Endodermal cell (in vitro differentiated cells): ENCODE measurements around the gene PNPLA7. TPM values are rescaled to one million over a fixed set of nuclear protein-coding genes. Genes with fewer than 3 reads are reported as not detected.
"Not testable (repeated sequence)": the region's sequence is repeated elsewhere in the genome, so short reads cannot be mapped to it uniquely, and the experiment has no call there.

Experiments
- DNase-seq: peaks from one replicate; pipeline ENCODE4 v3.0.0-alpha.2; 2017
- H3K27ac ChIP-seq: 2 replicates; pipeline ENCODE4 v1.5.1; 2013; ENCODE audit warnings: mild to moderate bottlenecking, low read depth, low read length, moderate library complexity
- H3K27me3 ChIP-seq: 2 replicates; pipeline ENCODE4 v1.6.1; 2013; ENCODE audit warnings: mild to moderate bottlenecking, low read length, moderate library complexity; ENCODE audit not compliant: insufficient read depth, control insufficient read depth, poor library complexity, severe bottlenecking
- H3K36me3 ChIP-seq: 2 replicates; pipeline ENCODE4 v1.7.0; 2013; ENCODE audit warnings: mild to moderate bottlenecking, low read length, moderate library complexity; ENCODE audit not compliant: control insufficient read depth, insufficient read depth
- H3K4me1 ChIP-seq: one replicate; pipeline ENCODE4 v1.7.0; 2013; ENCODE audit warnings: low read length; ENCODE audit not compliant: control insufficient read depth, insufficient read depth
- H3K4me3 ChIP-seq: 2 replicates; pipeline ENCODE4 v1.5.1; 2013; ENCODE audit warnings: mild to moderate bottlenecking, low read length, moderate library complexity
- H3K9ac ChIP-seq: 2 replicates; pipeline ENCODE4 v1.6.1; 2013; ENCODE audit warnings: mild to moderate bottlenecking, low read length, moderate library complexity; ENCODE audit not compliant: poor library complexity, severe bottlenecking; ENCODE audit errors: extremely low read depth
- H3K9me3 ChIP-seq: 2 replicates; pipeline ENCODE4 v1.6.1; 2013; ENCODE audit warnings: mild to moderate bottlenecking, low read length, moderate library complexity; ENCODE audit not compliant: control insufficient read depth
- H3K27ac Mint-ChIP-seq: 2 replicates; pipeline ENCODE4 v1.8.0; 2020; ENCODE audit warnings: mixed read lengths
- H3K27me3 Mint-ChIP-seq: 2 replicates; pipeline ENCODE4 v1.8.0; 2021; ENCODE audit warnings: mild to moderate bottlenecking, mixed read lengths; ENCODE audit not compliant: insufficient read depth
- H3K36me3 Mint-ChIP-seq: 2 replicates; pipeline ENCODE4 v1.8.0; 2020; ENCODE audit warnings: low read depth, mixed read lengths
- H3K4me1 Mint-ChIP-seq: 2 replicates; pipeline ENCODE4 v1.8.0; 2020; ENCODE audit warnings: mixed read lengths
- H3K4me3 Mint-ChIP-seq: 2 replicates; pipeline ENCODE4 v1.8.0; 2020; ENCODE audit warnings: mild to moderate bottlenecking, moderate library complexity, mixed read lengths
- H3K9me3 Mint-ChIP-seq: 2 replicates; pipeline ENCODE4 v1.8.0; 2020; ENCODE audit warnings: mild to moderate bottlenecking, mixed read lengths
- WGBS, 2 experiments: methylation state at CpG; one replicate each; pipeline versions ENCODE4 v1.1.5 to v1.1.7; 2013; ENCODE audit warnings: missing lambda C conversion rate in 2 of 2, mixed read lengths in 1 of 2; ENCODE audit not compliant: insufficient coverage in 1 of 2, insufficient read length in 1 of 2; 5-methylcytosine and 5-hydroxymethylcytosine counted together
- total RNA-seq, 2 donors: library from RNA; stranded (reverse); fragmentation: NEBNext Ultra II Directional in 1 of 2; extraction: Animal tissue kit (Norgen Biotek cat#: 25700) in 1 of 2; gene quantifications; 2 replicates in 1 of 2; 3 replicates in 1 of 2; pipeline ENCODE4 v1.2.1, GENCODE V29; 2021
- TF ChIP-seq, protein P1 (sequence below): fragments of 200-600 bp; sonication (generic); conservative IDR thresholded peaks from 2 replicates; pipeline ENCODE4 v1.5.0; 2021; ENCODE audit warnings: antibody characterized with exemption, mild to moderate bottlenecking

Gene PNPLA7
- total RNA-seq, 2 donors from 2014 or later, result 2.0 to 2.4 TPM

DNA sequence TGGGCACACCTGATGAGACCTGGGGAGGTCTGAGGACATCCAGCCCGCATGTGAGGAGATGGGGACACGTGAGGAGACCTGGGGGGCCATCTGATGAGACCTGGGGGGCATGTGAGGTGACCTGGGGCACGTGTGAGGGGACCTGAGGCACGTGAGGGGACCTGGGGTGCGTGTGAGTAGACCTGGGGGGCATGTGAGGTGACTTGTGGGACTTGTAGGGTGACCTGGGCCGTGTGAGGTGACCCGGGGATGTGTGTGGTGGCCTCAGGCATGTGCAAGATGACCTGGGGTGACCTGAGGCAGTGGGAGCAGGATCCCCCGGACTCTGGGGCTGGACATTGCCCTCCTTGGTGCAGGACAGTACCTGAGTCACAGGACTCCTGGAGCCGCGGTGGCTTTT lies 30.6 kb downstream of the PNPLA7 start:
- Histone ChIP-seq H3K4me1 (no peaks in the 10 kb centered on the region), H3K4me3 (no peak overlapping the region), H3K27me3 (no peaks in the 10 kb centered on the region), H3K27ac (no peak overlapping the region), H3K9ac (no peak overlapping the region), H3K9me3 (no peaks in the 10 kb centered on the region), H3K36me3 (no peaks in the 10 kb centered on the region)
- DNase-seq, result no peak
- no peaks in the 10 kb centered on the region for H3K36me3 Mint-ChIP-seq
- no peak overlapping the region for H3K27ac Mint-ChIP-seq
- H3K4me3 Mint-ChIP-seq, result no peak overlapping the region
- H3K4me1 Mint-ChIP-seq, result no peaks in the 10 kb centered on the region
- TF ChIP-seq, protein P1, sequence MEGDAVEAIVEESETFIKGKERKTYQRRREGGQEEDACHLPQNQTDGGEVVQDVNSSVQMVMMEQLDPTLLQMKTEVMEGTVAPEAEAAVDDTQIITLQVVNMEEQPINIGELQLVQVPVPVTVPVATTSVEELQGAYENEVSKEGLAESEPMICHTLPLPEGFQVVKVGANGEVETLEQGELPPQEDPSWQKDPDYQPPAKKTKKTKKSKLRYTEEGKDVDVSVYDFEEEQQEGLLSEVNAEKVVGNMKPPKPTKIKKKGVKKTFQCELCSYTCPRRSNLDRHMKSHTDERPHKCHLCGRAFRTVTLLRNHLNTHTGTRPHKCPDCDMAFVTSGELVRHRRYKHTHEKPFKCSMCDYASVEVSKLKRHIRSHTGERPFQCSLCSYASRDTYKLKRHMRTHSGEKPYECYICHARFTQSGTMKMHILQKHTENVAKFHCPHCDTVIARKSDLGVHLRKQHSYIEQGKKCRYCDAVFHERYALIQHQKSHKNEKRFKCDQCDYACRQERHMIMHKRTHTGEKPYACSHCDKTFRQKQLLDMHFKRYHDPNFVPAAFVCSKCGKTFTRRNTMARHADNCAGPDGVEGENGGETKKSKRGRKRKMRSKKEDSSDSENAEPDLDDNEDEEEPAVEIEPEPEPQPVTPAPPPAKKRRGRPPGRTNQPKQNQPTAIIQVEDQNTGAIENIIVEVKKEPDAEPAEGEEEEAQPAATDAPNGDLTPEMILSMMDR, result no peak
- no peaks in the 10 kb centered on the region for H3K9me3 Mint-ChIP-seq
- 83 to 88% methylated on average over 10 of the region's 10 CpGs for WGBS, 2 experiments
- H3K27me3 Mint-ChIP-seq, result no peaks in the 10 kb centered on the region

DNA sequence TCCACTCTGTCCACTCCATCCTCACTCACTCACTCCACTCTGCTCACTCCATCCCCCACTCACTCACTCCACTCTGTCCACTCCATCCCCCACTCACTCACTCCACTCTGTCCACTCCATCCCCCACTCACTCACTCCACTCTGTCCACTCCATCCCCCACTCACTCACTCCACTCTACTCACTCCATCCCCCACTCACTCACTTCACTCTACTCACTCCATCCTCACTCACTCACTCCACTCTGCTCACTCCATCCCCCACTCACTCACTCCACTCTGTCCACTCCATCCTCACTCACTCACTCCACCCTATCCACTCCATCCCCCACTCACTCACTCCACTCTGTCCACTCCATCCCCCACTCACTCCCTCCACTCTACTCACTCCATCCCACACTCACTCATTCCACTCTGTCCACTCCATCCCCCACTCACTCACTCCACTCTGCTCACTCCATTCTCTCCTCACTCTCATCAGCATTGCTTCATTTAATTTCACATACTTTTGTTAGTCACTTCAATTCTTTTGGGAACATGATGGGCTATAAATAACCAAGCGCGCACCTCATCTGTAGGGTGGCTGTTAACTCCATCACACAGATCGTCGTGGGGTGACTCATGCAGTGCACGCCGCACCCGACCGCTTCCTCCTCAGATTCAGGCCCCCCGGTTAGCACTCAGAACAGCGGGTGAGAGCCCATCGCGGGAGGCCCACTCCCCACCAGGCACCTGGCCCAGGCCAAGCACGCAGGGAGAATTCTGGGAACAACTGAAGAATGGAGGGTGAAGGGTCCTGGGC lies 31.3 kb downstream of the PNPLA7 start:
- H3K36me3 ChIP-seq, H3K4me3 Mint-ChIP-seq, H3K4me1 ChIP-seq, H3K27ac Mint-ChIP-seq, H3K4me3 ChIP-seq, H3K27me3 ChIP-seq, H3K9ac ChIP-seq, H3K27ac ChIP-seq, H3K27me3 Mint-ChIP-seq, H3K36me3 Mint-ChIP-seq, DNase-seq, H3K9me3 Mint-ChIP-seq, H3K4me1 Mint-ChIP-seq, H3K9me3 ChIP-seq: not testable (repeated sequence)
- WGBS, 2 experiments, result 85 to 91% methylated on average over 2 to 13 of the region's 13 CpGs

DNA sequence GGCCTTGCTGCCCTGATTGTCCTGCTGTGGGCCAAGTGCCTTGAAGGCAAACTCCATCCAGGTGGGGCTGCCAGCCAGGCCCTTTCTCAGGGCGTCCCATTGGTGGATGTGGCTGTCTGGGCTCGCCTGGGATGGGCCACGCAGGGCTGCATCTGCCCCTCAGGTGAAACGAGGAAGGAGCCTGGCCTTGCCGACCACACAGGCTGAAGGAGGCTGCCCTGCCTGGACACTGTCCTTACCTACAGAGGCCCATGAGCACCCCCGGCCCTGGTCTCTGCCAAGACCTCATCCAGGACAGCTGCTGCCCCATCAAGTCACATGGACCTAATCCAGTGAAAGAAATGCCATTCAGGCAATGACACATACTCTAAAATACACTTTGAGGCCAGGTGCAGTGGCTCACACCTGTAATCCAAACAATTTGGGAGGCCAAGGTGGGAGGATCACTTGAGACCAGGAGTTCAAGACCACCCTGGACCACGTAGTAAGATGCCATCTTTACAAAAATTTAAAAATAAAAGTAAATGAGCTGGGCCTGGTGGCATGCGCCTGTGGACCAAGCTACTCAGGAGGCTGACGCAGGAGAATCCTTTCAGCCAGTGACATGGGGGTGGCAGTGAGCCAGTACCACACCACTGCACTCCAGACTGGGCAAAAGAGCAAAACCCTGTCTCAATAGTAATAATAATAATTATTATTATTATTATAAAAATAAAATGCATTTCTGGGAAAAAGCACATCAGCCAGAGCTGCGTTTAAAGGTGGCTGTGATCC lies 33.9 kb downstream of the PNPLA7 start:
- H3K36me3 ChIP-seq, result no peaks in the 10 kb centered on the region
- no peaks in the 10 kb centered on the region for H3K27me3 ChIP-seq
- H3K4me1 ChIP-seq, result no peaks in the 10 kb centered on the region
- no peak overlapping the region for H3K4me3 ChIP-seq
- no peak overlapping the region for H3K9ac ChIP-seq
- TF ChIP-seq, protein P1, result no peak
- H3K27ac ChIP-seq, result no peak overlapping the region
- WGBS, 2 experiments, result 89 to 91% methylated on average over 4 to 10 of the region's 10 CpGs
- no peak for DNase-seq
- H3K9me3 Mint-ChIP-seq, result peaks cover 4% of the 10 kb centered on the region
- H3K36me3 Mint-ChIP-seq, result no peaks in the 10 kb centered on the region
- no peaks in the 10 kb centered on the region for H3K9me3 ChIP-seq
- no peaks in the 10 kb centered on the region for H3K4me1 Mint-ChIP-seq
- H3K27me3 Mint-ChIP-seq, result no peaks in the 10 kb centered on the region
- H3K27ac Mint-ChIP-seq, result no peak overlapping the region
- no peak overlapping the region for H3K4me3 Mint-ChIP-seq
